ENCODE data around the gene FGD4.

The FGD4 gene

DNA sequence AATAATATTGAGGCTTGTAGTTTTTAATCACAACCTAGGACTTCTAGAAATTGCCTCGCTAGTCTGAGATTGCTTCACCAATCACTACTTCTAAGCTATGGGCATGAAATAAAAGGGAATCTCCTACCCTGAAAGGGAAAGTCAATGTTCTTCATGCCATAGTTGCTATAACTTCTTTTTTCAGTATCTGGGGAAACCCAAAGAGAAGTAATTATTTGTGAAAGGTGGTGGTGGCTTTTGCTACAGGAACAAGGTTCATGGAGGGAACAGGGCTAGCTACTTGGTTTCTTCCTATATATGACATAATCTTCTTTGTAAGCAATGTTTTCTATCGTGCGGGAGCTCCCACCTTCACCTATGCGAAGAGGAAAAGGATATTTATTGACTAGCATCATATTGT is 218.2 kb downstream of the FGD4 start:
- DNase-seq = no peak

DNA sequence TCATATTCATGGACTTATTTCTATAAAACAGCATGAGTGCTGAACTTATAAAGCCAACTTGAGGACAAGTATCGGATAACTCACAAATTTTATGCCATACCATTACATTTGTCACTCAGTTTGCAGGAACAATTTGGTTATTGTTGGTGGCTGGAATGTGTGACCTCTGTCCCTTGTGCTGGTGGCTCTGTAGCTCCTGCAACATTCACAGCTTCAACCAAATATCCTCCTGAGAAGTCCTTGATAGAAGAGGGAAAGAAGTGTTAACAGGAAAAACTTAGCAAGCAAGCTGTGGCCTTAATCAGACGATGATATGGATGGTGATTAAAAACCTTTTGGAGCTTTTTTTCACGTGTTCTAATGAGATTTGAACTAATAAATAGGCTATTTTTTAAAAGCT is 218.8 kb downstream of the FGD4 start:
- DNase-seq = no peak

DNA sequence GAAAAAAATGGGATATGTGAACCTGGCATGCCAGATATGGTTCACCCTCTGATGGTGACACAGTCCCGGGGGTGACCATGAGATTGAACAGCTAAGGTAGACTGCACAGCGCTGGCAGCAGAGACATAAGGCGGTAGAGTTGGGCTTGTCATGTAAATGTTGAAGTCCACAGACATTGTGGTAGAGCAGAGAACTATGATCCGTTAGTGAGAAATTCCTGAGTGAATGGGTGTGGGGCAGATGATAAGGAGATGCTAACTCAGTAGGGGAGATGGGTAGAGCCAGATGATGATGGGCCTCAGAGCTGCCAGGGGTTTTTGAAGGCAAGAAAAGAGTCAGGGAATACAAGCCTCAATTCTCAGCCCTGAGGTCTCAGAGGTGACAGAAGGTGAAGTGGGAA is 228.6 kb downstream of the FGD4 start:
- DNase-seq = no peak

DNA sequence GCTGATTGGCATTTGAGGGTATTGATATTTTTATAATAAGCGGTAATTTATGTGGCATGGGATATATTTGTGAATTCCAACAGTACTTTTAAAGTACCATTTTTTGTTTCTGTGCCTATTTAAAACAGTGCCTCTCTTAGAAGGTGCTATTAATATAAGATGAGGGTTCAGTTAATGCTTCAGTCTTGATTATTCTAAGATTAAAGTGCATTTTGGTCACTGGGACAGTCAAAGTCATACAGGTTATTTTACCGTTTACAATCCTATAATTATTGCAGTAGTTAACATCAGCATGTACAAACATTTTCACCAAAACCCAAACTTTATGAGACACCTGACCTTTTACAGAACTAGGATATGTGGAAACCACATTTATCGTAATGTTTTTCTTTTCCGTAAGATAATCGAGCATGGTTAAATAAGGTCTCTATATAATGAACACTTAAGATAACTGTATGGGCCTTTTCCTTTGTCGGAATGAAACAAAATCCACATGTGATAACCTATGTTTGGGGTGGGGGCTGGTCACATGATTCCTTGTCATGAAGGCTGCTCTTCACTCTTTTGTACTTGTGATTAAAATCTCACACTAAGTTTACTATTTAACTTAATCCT is 242.0 kb downstream of the FGD4 start:
- DNase-seq = no peak

DNA sequence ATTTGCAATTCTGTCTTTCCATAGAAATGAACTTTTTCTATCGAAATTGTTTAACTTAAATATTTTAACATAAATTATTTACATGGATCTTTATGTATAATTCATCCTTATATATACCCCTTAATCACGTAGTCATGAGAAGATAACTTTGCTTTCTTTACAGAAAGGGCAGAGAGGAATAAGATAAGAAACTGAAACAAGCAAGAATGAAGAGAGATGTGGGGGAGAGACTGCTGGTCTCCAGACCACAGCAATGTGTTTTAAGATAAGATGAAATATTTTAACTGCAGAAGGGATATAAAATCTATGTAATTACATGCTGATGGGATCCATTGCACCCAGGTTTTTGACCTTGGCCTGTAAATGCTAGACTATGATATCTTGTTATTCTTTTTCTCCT is 245.1 kb downstream of the FGD4 start:
- DNase-seq = no peak

DNA sequence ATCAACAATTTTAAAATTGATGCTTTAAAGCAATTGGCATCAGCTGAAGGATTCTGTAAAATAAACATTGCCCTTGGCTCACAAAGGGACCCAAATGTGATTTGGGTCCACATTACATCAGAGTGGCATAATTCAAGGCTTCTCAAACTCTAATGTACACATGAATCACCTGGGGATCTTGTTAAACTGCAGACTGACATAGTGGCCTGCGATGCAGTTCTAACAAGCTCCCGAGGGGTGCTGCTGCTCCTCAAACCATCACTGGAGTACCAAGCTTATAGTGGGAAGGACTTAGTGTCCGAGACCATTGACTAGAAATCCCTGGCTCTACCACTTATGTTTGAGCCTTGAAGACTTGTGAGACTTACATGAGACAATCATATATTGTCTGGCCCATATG is 247.9 kb downstream of the FGD4 start:
- DNase-seq = no peak

DNA sequence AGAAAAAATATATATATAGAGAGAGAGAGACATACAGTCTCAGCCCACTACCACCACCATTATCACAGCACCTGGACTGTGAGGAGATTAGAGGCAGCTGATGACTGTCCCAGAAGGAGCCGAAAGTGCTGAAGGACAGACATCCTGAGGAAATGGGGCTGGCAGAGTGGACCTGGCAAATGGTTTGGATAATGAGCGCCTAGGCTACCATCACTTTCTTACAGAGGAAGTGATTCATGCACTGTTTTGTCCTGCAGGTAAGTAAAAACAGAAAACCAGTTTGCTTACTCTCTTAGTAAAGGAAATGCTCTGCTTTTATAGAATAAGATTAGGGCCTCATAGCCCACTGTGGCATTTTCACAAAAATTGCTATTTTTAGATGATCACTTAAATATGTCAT is 251.2 kb downstream of the FGD4 start:
- DNase-seq = no peak

DNA sequence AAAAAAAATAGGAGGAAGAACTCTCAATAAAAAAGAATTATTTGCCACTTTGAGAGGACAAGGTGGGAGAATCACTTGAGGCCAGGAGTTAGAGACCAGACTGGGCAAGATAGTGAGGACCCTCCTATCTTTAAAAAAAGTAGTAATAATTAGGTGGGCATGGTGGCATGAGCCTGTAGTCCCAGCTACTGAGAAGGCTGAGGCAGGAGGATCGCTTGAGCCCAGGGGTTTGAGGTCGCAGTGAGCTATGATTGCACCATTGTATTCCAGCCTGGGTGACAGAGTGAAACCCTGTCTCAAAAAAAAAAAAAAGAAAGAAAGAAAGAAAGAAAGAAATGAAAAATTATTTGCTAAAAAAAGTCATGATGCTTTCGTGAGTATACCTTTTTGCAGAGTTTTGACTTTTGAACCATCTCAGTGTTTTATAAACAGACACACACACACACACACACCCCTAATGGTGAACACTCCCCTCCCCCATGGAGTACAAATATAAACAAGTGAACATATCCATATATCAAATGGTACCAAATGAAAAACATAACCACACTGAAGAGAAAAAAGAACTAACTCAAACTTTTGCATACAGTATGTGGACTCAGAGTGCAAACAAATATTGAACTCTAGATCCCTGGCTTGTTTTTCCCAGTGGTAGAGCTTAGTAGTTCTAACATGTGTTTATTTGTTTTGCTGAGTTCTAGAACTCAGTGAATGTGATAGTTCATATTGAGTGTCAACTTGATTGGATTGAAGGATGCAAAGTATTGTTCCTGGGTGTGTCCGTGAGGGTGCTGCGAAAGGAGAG is 252.0 kb downstream of the FGD4 start:
- no peak for DNase-seq

DNA sequence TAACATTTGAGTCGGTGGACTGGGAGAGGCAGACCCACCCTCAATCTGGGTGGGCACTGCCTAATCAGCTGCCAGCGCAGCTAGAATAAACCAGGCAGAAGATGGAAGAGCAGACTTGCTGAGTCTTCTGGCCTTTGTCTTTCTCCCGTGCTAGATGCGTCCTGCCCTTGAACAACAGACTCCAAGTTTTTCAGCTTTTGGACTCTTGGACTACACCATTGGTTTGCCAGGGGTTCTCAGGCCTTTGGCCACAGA is 252.5 kb downstream of the FGD4 start:
- DNase-seq = no peak

DNA sequence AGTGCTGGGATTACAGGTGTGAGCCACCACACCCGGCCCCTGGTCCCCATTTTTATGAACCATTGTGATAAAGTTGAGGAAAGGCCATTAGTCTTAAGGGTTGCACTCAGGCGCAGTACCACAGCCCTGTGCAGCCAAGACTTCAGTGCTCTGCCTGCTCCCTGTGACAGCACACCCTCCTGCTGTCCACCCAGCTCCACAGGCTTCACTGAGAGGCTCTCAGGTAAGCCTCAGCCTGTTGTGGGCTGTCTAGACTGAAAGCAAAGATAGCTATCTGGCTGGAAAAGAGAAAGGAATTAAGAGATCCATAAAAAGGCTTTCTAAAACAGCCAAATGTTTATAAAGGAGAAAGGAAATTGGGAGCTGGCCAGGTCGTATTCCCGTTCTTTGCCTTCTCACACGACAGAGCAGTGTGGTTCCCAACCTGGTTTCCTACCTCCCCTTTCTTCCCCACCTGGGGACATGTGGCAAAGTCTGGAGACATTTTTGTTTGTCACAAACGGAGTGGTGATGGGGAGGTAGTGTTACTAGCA is 260.6 kb downstream of the FGD4 start:
- no peak for DNase-seq

DNA sequence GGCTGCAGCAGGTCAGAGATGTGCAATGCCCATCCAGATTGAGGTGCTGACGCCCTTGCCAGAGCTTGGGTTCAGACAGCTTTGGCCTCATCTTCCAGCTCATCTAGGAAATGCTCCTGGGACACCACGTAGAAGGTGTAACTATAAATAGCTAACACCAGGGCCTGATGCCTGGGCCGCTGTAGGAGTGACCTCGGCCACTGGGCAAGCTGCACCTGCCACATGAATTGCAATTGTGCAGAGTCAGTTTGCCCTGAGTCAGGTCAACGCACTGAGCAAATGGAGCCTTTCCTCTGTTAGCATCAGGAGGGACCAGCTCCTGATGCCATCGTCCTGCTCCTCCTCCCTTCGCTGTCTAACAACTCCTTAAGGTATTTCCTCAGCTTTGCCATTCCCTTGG is 262.3 kb downstream of the FGD4 start:
- DNase-seq = no peak

DNA sequence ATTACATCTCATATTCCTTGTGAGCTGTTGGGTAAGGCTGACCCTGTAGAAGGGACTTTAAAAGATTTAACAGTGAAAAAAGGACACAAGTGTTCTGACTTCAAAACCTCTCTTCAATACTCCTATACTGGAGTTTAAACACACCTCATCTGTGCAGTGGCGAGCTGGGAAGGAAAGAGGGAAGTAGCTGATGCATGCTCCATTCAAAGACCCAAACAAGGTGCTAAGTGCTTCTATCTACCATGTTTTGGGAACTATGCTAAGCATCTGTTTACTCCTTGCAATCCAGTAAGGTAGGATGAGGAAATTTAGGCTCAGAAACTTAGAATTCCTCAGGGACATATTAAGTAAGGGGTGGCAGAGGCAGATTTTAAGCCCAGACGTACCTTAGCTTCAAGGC is 263.3 kb downstream of the FGD4 start:
- no peak for DNase-seq

DNA sequence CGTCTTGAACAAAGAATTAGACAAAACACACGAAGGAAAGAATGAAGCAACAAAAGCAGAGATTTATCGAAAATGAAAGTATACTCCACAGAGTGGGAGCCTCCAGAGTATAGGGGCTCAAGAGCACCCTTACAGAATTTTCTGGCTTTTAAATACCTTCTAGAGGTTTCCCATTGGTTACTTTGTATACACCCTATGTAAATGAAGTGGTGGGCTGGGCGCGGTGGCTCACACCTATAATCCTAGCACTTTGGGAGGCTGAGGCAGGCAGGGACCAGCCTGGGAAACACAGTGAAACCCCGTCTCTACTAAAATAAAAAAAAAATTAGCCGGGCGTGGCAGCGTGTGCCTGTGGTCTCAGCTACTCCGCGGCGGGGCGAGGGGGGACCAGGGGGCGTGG is 266.7 kb downstream of the FGD4 start:
- no peak for DNase-seq

DNA sequence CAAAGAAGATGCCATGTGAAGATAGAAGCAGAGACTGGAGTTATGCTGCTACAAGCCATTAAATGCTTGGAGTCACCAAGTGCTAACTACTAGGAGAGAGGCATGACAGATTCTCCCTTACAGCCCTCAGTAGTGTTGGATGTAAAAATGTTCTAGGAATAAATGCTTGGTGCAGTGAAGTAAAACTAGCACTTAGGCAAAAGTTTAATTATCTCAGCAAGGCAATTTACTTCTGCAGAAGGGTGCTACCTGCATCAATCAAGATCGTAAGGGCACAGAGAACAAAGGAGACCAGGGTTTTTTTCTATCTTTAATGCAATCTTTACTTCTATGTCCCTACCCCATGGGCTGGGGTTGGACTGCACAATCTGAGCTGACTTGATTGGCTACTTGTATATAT is 270.2 kb downstream of the FGD4 start:
- DNase-seq = no peak

DNA sequence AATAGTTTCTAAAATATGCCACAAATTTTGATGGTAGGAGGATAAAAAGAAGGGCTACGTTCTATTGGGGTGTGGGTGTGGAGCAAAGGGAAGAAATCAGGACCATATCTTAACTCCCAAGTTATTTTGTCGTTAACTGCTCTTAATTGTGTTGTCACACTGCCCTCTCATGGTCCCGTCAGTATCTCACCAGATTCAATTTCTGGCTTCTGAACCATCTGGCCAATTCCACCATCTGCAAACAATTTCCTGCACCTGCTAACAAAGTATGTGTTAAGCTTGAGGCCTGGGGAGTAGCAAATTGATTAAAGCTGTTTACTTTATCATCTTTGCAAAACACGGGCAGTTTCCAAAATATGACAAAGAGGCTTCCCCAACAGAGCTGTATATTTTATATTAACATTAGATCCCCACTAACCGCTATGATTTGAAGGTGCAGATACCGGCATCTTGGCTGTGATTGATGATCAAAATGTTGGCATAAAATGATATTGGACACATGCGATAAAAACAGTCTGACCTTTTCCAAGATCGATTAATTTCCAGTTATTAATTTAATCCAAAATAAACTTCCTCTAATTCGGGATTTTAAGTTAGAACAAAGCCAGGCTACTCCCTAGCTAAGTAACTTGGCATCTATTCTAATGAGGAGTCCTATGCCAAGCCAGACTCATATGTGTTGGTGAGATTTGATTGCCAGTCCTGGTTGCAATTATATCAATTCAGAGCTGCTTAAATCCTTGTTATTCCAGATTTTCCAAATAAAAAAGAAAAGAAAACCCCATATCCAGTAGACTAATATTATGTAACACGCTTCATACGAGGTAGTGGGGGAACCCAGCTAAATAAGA is 272.8 kb downstream of the FGD4 start:
- DNase-seq = no peak

DNA sequence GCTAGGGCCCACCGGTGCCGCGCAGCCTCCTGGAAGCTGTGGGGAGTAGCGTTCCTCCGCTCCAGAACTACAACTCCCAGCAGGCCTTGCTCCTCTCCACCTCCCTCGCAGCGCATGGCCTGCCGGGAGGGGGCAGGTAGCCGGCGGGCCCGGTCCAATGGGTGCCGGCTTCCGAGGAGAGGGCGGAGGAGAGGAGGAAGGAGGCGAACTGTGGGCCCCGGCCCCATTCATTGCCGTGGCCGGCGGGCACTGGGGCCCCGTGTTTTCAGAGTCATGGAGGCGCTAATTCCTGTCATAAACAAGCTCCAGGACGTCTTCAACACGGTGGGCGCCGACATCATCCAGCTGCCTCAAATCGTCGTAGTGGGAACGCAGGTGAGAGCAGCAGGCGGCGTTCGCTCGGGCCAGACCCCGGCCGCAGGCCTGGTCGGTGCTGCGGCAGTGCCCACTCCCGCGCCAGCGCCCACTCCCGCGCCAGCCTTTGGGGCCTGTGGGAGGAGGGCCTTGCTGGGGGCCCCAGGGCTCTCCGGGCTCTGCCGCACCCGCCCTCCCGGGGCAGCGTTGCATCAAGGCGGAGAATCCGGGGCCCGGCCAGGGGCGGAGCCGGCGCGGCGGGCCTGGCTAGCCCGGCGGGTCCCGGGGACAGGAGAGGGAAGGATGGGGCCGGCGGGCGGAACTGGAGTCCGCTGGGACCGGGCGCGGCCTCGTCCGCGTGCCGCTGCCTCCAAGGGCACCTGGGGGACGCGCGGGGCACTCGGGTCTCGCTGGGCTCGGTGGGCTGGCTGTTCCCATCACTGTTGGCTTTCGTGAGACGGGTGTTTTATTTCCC is 279.9 kb downstream of the FGD4 start, which contains the start of gene DNM1L:
Gene DNM1L, plus strand, starts transcription at position 211 of the 829 bp plus-strand sequence. Its CDS starts 63 bp downstream, at position 274.
- DNase-seq = peak; percentile 92

DNA sequence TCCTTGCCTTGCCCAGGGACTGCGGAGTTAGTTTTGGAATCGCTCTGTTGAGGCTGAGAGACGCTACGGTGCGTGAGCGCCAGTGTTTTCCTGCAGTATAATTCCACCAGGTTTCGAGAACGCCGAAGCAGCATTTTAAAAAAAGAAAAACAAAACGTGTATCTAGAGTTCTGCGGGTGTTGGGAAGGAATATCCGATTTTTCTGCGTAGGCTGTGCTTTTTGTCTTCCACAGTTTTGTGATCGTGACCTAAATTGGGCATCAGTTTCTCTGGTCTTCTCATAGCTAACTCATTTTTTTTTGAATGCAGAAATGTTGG is 280.5 kb downstream of the FGD4 start:
- DNase-seq = no peak

DNA sequence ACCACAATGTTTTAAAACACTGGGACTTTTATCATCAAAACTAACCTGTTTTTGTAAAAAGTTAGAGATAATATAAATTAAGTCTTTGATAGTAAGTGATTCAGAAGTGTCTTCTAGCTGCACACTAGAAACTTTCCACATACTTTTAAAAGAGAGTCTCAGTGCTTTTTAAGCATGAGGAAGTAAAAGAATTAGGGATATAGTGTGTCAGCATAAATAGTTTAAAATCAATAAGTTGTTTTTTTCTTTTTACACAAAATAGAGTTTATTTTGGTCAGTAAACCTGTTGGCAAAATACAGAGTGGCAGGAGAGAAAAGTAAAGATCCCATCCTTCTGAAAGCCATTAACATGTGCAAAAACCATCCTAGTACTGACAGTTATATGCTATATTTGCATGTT is 281.4 kb downstream of the FGD4 start:
- DNase-seq = no peak

DNA sequence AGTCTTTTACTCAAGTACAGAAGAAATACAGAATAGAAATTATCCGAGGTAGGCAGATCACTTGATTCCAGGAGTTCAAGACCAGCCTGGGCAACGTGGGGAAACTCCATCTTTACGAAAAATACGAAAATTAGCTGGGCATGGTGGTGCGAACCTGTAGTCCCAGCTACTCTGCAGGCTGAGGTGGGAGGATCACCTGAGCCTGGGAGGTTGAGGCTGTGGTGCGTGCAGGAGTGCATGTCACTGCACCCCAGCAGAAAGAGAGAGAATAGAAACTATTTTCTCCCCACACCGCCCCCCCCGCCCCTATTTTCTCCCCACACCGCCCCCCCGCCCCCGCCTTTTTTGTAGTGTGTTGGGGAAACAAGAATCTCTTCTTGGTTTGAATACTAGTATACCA is 281.9 kb downstream of the FGD4 start:
- no peak for DNase-seq

DNA sequence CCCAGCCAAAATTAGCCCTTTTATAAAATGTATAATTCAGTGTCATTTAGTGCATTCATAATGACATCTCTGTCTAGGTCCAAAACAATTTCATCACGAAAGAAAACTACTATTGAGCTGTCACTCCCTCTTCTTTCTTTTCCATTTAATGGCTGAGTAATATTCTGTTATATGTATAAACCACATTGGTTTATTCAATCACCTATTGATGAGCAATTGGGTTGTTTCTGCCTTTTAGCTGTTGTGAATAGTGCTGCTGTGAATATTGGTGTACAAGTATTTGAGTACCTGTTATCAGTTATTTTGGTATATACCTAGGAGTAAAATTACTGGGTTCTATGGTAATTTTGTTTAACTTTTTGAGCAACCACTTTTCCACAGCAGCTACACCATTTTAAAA is 287.0 kb downstream of the FGD4 start:
- DNase-seq = no peak

DNA sequence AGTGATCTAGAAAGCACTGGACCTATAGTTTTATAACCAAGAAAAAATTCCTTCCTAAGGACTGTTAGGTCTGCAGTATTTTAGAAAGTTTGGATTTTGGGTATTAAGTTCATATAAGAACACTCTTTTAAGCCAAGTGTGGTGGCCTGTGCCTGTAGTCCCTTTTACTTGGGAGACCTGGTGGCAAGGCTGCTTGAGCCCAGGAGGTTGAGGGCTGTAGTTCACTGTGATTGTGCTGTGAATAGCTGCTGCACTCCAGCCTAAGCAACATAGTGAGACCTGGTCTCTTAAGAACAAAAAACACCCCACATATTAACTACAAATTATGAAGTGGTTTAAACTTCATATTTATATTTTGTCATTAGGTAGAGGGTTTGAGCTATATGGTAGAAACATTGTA is 289.4 kb downstream of the FGD4 start:
- DNase-seq = no peak

DNA sequence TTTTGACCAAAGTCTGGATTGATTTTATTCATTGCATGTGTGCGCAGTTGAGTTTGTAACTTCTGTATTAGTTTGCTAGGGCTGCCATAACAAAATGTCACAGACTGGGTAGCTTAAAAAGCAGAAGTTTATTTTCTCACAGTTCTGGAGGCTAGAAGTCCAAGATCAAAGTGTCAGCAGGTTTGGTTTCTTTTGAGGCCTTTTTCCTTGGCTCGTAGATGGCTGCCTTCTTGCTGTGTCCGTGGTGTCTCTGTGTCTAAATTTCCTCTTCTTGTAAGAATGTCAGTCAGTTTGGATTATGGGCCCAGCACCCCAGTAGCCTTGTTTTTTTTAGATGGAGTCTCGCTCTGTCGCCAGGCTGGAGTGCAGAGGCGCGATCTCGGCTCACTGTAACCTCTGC is 291.6 kb downstream of the FGD4 start:
- no peak for DNase-seq

DNA sequence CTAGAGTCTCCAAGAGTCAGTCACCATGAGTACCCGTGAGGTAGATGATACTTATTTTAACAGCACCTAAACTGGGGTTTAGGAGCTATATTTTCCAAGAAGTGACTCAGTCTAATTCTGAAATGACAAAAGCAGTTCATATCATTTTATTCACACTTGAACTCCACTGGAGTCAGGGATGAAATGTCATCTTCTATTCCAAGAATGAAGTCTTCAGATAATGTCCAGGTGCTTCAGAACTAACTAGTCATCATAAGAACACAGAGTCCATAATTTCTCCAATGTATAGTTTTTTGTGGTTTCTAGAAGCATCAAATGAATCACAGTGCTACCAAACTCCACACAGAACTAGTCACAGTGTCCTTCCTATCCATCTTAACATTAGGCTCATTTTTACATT is 293.0 kb downstream of the FGD4 start:
- no peak for DNase-seq

Measured in CD4-positive, alpha-beta T cell treated with Interleukin-17A for 4 hours (primary cell).